Activated T-helper 9 cell treated with anti-CD3 and anti-CD28 coated beads, Interleukin-2, amount 50 U/mL, for 16 hours (primary cell): ENCODE data around the gene TVP23C.
A peak's percentile ranks its signal among the peaks of the same experiment; 100 is the strongest.
"Not testable (repeated sequence)": the region's sequence is repeated elsewhere in the genome, so short reads cannot be mapped to it uniquely, and the experiment has no call there.

Source experiments
- DNase-seq: peaks from one replicate; pipeline ENCODE4 v3.0.0-alpha.2; 2020; ENCODE audit warnings: low read depth

The TVP23C gene

DNA sequence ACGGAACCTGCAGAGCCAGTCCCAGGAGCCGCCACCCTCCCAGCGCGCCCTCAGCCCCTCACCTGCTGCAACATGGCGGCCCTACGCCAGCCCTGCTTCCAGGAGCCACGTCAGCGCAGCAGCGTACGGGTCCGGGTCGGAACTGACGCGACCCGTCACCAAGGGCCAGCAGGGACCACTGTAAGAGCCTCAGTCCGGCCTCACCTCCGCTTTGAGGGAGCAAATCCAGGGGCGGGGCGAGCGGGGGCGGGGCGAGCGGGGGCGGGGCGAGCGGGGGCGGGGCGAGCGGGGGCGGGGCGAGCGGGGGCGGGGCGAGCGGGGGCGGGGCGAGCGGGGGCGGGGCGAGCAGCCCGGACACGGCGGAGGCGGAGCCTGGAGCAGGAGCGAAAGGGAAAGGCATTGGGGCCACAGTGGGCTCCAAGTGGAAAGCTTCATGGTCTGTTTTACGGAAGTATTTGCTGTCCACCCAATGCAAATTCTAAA lies at the start of gene TVP23C:
TVP23C (minus strand) TSS at position 109 of the 483 bp plus-strand sequence; CDS start at position 74, 35 bp downstream.
- peak; percentile 45 for DNase-seq

DNA sequence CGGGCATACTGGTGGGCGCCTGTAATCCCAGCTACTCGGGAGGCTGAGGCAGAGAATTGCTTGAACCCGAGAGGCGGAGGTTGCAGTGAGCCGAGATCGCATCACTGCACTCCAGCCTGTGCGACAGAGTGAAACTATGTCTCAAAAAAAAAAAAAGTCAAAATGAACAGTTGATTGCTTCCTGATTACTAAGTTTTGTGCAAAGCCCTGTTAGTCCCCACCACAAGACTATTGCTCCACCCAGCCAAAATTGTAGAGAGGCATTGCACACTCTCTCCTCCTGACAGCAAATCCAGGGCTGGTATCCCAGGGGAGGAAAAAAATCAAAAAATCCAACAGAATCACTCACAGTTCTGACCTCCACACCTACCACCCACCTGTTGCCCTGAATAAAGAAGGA lies 29.7 kb upstream of the TVP23C start:
- not testable (repeated sequence) for DNase-seq

DNA sequence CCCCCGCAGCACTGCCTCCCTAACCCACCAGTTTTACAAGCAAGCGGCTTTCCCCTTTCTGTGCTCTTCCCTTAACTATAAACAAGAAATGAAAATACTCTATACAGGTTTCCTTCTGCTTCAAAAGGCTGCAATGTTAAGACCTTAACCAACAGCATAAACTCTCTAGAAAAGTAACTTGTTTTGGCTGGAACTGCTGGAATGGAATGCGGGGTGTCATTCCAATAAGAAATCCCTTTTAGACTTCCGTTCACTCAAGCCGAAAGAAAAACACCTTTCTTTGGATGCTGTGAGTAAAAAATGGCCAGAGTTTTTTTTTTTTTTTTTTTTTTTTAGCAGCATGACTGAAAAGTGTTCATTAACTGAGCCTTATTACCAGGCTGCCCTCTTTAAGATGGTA lies 28.7 kb upstream of the TVP23C start:
- DNase-seq: not testable (repeated sequence)

DNA sequence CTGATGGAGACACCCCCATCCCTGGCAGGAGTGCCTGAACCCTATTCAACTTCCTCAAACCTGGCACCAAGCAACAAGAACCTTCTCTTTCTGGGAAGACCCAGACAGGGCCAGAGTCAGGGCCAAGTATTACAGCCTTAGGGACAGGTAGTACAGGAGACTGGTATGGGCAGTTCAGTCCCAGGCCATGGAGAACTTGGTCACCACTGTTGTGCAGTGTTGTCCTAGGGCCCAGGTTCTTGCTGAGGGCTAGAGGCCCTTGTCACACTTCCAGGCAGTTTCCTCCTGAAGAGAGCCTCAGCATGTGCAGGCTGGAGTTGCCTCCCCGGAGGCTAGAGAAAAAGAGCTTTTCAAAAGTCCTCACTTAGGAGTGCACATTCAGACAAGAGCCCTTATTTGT lies 27.6 kb upstream of the TVP23C start:
- not testable (repeated sequence) for DNase-seq

DNA sequence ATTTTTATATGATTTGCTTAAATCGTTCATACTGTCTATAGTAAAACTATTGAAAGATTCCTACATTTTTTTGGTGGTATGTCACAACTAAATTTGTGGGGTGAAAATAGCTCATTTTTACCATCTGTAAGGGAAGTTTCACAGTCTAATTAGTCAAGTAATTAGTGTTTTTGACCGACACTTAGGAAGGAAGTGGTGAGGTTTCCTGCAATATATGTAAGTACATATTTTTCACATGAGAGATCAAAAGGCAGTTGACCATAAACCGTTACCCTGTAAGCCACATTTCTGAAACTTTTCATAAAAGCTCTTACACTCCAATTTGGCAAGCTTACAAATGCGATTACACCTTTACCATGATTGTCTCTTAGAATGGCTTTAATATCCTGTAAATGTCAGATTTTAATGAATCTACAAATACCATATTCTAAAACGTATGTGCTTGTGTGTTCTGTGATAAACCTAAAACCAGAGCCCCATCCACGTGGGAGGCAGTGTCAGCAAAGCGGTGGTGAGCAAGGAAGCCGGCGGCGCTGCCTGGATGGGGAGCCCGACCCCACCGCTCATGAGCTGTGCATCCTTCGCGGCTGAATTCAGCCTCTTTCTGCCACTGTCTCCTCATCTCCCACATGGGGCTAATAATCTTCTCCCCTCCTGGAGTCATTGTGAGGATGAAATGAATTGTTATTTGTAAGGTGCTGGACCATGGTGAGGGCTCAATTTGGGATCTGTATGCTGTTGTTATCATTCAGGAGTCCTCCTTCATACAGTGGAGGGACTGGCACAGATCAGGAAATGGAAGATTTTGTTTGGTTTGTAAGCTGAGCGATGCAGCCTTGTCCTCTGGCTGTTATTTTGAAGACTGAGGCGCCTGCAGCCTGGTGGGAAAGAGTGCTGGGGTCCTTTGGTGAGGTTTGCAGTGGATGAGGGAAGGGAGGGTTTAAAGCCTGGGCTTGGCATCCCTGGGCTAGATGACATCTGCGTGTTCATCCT lies 26.6 kb upstream of the TVP23C start:
- DNase-seq: not testable (repeated sequence)

DNA sequence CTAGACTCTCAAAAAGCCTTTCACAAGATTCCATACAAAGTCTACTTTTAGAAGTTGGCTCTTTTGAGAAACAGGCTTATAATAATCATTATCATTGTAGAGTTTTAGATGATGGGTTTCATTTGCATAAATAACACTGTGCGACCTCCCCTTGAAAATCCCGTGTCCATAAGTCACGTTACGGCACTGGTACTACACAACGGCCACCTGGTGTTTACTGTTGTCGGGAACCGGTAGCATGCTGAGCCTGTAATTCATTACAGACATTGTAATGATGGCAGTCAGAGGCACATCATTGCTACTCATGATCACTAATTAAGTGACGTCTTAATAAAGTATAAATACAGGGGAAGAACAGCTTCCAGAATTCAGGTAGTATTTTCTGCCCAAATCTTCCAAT lies 24.7 kb upstream of the TVP23C start:
- DNase-seq: not testable (repeated sequence)

DNA sequence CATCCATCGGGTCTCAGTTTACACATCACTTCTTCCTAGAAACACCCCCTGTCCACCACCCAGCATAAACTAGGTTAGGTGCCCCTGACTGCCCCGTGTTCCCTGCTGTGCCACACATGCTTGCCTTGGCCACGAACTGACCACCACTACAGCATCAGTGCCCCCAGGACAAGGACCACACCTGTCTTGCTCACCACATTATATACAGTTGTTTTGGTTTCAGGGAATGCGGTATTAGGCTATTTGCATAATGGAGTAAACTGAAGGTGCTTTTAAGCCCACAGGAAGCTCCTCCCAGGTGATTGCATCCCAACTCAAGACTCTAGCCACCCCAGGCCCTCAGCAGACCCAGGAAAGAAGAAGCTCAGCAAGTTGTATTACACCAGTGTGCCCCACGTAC lies 20.0 kb upstream of the TVP23C start:
- DNase-seq: not testable (repeated sequence)

DNA sequence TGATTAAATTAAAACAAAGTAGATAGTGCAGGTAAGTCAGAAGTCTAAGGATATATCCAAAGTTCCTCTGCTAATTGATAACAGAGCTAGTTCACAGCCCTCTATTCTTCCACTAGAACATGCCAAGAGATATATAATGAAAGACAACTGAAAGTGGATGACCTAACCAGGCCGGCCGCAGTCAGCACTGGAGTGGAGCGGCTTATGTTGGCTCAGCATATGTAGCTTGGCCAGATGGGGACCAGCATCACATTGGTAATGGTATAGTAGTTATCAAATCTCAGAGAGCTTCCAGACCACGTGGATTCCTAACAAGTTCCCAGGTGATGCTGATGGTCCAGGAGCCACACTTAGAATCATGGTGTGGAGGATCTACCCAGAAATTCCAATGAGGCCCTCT lies 18.2 kb upstream of the TVP23C start:
- not testable (repeated sequence) for DNase-seq

DNA sequence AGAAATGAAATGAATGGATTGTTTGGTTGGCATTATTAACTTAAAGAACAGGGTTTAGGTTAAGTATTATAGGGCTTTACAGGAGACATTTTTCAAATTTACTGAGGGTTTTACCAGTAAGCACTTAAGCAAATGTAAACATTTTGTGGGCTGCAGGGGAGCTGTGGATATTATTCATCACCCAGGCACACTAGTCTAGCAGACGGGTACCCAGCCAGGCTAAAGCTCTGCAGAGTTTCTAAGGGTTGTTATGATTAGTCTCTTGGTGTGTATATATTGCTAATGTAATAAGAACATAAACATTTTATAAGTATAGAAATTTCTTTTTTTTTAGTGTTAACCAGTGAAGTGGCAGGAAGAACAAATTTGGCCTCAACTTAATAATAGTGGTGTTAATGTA lies 13.6 kb upstream of the TVP23C start:
- not testable (repeated sequence) for DNase-seq

DNA sequence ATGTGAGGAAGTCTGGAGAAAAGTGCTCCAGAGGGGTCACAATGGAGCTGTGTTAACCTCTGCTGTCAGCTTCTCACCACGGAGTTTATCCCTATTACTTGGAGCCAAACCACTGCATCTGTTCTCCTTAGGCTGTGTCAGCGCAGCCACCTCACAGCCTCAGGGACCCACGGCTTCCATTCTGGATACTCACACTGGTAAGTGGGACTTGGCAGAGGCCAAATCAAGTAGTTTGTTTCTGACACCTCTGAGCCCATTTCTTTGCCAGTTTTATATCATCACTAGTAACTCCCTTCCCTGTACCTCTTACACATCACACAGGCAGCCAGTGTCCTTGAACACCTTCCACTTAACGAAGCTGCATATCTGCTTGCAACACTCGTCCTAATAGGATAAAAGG lies 11.4 kb upstream of the TVP23C start:
- DNase-seq: not testable (repeated sequence)

DNA sequence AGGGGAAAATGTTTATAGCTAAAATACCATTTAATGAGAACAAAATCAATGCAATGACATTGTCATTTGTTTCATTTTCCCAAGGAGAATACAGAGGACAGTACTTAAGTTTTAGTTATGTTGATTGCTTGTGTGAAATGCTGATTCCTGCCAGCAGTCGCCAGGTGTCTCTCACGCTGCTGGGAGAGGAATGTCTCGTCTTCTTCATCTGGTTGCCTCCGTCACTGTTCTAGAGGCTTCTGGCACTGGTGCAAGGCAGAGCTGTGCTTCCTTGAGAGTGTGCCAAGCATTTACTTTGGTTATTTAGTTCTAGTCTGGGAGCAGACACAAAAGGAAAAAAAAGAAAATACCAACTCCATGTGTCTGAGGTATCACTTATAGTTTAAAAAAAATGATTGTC lies 10.6 kb upstream of the TVP23C start:
- not testable (repeated sequence) for DNase-seq

DNA sequence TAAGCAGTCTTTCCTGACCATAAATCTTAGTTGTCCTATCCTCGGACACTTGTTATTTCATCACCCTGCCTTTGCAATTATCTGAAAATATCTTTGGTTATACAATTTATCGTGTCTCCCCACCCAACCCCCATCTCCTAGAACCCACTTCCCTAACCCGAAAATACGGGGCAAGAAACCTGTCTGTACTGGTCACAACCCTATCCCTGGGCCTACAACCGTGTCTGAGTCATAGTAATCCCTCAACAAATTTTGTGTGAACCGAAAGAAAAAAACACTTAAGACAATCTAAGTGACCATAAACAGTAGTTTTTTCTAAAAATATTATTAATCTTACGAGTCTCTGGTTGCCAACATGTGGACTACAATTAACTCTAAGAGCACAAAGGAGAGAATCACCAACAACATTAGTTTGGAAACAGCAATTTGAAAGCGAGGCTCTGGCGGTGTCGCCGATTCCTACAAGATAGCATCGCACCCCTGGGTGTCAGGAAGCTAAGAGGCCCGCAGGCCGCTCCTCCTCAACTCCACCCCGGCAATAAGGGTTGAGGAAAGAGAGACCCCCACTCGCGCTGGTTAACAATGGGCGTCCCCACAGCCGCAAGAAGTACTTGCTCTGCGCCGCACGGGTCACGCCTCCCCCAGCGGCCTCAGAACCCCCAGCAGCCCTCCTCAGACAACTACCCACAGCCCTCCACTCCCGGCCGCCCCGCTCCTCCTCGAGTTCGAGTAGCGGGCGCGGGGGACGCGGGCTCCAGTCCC lies 489 bp downstream of the TVP23C start:
- not testable (repeated sequence) for DNase-seq

DNA sequence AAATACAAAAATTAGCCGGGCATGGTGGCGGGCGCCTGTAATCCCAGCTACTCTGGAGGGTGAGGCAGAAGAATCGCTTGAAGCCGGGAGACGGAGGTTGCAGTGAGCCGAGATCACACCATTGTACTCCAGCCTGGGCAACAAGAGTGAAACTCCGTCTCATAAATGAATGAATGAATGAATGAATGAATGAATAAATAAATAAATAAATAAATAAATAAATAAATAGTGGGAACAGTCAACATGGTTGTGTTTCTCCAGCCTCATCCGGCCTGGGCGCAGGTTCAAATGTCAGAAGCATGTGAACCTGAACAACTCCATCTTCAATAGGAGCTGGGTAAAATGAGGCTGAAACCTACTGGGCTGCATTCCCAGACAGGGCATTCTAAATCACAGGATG lies 1.8 kb downstream of the TVP23C start:
- not testable (repeated sequence) for DNase-seq

DNA sequence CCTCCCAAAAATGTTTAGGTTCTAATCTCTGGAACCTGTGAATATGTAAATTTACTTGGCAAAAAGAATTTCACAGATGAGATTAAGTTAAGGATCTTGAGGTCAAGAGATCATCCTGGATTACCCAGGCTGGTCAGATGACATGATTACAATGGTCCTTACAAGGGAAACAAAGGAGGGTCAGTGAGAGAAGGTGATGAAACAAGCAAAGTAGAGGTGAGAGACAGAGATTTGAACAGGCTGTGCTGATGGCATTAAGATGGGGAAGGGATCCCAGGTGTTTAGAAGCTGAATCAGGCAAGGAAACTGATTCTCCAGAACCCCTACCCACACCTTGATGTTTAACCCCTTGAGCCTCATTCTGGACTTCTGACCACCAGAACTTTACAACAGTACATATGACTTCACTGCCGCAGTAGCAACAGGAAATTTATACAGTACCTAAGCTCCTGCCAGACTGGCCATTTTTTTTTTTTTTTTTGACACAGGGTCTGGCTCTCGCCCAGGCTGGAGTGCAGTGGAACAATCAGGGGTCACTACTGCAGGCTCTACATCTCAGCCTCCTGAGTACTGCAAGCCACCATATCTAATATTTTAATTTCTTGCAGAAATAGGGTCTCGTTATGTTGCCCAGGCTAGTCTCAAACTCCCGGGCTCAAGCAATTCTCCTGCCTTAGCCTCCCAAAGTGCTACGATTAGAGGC lies 4.7 kb downstream of the TVP23C start:
- DNase-seq: not testable (repeated sequence)

DNA sequence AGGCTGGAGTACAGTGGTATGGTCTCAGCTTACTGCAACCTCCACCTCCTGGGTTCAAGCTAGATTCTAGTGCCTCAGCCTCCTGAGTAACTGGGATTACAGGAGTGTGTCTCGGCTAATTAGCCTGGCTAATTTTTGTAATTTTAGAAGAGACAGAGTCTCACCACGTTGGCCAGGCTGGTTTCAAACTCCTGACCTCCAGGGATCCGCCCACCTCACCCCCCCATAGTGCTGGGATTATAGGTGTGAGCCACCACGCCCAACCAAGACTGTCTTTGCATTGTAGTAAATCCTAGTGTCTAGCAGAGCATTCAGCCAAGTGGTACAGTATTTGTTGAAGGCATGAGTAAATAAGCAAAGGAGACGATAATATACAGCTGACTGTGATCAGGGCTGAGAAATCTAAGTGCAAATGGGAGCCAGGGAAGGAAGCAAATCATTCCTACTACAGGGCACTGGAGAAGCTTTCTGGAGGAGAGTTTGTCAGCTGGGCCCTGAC lies 5.9 kb downstream of the TVP23C start:
- DNase-seq: not testable (repeated sequence)

DNA sequence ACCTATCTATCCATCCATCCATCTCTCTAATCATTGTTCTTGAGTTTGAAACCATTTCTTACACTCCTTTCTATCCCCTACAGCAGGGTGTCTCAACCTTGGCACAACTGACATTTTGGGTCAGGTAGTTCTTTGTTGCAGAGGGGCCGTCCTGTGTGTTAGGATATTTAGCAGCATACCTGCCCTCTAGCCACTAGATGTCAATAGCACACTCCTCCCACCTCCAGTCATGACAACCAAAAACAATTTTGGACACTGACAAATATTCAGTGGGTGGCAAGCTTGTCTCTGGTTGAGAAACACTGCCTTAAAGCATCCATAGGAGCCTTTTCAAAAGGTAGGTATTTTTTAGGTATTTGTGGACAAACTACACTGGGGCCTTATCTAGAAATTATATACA lies 10.4 kb downstream of the TVP23C start:
- not testable (repeated sequence) for DNase-seq

DNA sequence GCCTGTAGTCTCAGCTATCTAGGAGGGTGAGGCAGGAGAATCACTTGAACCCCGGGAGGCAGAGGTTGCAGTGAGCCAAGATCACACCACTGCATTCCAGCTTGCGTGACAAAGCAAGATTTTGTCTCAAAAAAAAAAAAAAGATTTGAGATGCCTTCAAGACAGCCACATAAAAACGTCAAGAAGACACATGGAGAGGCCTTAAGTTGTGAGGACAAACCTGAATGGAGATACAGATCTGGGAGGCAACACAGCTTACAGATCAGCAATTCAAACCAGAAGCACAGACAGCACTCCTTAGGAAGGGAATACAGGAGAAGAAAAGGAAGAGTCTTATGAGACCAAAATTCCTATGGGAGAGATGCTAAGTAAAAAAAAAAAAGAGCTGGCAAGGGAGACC lies 13.7 kb downstream of the TVP23C start:
- not testable (repeated sequence) for DNase-seq

DNA sequence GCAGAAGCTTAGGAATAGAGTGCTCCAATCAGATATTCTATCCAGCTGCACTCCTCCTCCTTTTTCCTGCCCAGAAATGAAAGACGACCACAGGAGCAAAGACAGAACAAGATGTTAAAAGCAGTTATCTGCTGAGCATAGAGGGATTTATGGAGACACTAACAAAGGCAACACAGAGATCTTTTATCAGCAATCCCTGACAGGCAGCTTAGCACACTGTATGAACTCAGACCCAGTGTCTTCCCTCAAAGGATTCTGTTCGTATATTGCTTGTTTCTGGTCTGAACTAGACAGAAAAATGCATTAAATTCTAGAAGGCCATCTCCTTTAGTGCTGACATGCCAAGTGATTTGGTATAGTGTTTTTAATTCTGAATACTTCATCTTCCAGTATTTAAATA lies 16.7 kb downstream of the TVP23C start:
- DNase-seq: not testable (repeated sequence)

DNA sequence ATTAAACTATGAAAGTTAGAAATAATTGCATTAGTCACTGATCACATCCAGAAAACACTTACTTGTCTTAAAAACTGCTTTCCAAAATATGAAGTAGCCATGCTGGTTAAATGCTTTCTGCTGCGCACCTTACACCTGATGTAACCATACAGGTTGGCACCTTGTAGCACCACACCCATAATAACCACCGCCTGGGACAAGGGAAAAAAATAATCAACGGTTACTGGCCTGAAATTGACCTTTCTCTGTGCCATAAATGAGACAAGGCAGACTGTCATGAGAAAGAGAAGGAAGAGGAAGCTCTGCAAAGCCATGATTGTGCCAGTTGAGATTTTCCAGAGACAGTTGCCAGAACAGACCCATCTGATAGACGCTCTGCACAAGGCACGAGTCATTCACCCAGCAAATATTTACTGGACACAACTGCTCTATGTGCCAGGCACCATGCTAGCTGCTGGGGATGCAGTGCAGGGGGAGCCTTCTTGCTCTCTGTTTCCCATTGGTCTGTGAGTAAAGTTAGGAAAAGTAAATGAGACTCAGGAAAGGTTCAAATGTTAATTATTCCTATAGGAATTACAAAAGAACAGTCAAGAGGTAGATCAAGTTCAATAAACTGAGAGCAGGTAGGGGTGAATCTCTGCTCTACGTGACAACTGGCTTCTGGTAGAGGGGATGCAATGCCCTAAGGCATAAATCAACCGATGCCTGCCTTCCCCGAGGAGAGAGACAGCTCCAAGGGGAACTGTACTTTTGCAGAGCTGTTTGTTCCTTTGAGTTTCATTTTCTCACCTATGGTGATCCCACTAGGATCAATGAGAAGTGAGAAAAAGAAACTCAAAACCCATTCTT lies 22.7 kb downstream of the TVP23C start:
- not testable (repeated sequence) for DNase-seq

DNA sequence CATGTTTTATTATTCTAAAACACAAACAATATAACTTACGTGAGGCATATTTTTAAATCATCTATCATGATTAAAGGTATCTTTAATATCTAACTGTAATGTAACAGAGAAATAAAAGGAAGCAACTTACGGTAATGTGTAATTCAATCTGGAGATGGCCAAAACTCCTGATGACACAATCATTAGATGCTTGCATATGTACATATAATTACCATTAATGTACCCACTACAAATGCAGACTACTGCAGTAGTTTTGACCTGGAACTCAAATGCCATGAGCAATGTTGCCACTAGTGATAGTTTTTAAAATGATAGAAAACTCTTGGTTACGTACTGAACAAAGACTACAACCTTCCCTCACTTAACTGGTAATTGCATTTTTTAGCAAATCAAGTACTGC lies 30.2 kb downstream of the TVP23C start:
- not testable (repeated sequence) for DNase-seq
